Adrenal gland (tissue), 5 donors: Measurements from ENCODE around the gene SYNDIG1.

ENCODE experiments used
- POLR2A ChIP-seq, 2 donors: fragments of 450-650 bp; IDR thresholded peaks; one replicate each; pipeline ENCODE4 v1.6.1; 2017; ENCODE audit warnings: antibody characterized with exemption in 2 of 2, mild to moderate bottlenecking in 2 of 2, moderate library complexity in 1 of 2
- TF ChIP-seq, protein P1 (sequence below), 6 experiments: fragments of 450-650 bp in 4 of 6; fragments of 200-600 bp in 2 of 6; sonication (generic) in 1 of 6; IDR thresholded peaks; 1 replicate in 5 of 6; 2 replicates in 1 of 6; pipeline versions ENCODE4 v1.5.1 to v1.8.0; 2016 to 2021; ENCODE audit warnings: antibody characterized with exemption in 6 of 6, mild to moderate bottlenecking in 2 of 6, moderate library complexity in 1 of 6
- donor health status: DM: no; HTN: no; CAD: no.

DNA sequence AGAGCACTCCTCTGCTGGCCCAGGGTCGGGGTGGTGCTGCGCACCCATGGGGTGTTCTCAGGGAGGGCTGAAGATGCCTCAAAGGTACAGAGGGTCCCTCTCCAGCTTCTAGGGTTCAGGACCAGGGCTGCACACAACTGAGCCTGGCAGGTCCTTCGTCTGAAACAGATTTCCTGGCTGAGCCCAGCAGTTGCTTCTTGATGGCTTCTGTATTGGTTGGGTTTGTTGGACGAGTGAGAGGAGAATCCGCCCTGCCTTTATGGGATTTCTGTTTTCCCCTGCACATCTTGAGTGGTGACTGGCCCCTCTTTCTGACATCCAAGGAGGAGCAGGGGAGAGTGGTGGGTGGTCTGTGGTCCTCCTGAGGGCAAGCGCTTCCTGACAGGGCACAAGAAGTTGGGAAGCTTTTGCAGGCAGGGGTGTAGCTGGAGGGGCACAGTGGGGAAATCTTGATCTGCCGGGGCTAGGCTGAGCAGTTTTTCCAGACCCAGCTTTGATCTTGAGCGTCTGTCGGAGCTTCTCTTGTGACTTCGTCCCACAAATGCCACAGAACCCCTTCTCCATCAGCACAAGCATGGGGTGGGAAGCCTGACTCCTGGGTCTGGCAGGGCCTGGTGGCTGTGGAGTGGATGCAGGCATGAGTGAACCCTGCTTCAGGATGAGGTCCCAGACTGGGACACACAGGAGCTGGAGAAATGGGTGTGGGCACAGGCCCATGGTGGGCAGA, 116.5 kb downstream of the SYNDIG1 start:
- TF ChIP-seq, protein P1, sequence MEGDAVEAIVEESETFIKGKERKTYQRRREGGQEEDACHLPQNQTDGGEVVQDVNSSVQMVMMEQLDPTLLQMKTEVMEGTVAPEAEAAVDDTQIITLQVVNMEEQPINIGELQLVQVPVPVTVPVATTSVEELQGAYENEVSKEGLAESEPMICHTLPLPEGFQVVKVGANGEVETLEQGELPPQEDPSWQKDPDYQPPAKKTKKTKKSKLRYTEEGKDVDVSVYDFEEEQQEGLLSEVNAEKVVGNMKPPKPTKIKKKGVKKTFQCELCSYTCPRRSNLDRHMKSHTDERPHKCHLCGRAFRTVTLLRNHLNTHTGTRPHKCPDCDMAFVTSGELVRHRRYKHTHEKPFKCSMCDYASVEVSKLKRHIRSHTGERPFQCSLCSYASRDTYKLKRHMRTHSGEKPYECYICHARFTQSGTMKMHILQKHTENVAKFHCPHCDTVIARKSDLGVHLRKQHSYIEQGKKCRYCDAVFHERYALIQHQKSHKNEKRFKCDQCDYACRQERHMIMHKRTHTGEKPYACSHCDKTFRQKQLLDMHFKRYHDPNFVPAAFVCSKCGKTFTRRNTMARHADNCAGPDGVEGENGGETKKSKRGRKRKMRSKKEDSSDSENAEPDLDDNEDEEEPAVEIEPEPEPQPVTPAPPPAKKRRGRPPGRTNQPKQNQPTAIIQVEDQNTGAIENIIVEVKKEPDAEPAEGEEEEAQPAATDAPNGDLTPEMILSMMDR (IDR thresholded peaks at IDR 0.05) = no peak
- TF ChIP-seq POLR2A (IDR thresholded peaks at IDR 0.05) = no peak
